Stimulated activated naive CD4-positive, alpha-beta T cell (primary cell): ENCODE measurements around the gene RAB40AL.
"Not testable (repeated sequence)": the region's sequence is repeated elsewhere in the genome, so short reads cannot be mapped to it uniquely, and the experiment has no call there.

Source experiments
- DNase-seq, 6 experiments: peaks; one replicate each; lab custom pipeline; 2025; lab: John Stamatoyannopoulos, UW

Gene RAB40AL

GRCh38 chrX:102936972-102937371, at the start of gene RAB40AL:
Gene RAB40AL, plus strand, starts transcription at chrX:102937272. Its CDS starts 47 bp downstream, at chrX:102937319.
- not testable (repeated sequence) for DNase-seq

- DNase-seq: no peak
Observed at GRCh38 chrX:102887687-102888086, 49.4 kb upstream of the RAB40AL start.

- DNase-seq: no peak
Observed at GRCh38 chrX:102892103-102892502, 45.0 kb upstream of the RAB40AL start.

- peak; percentile 29 to 75 (median 47) for DNase-seq
Observed at GRCh38 chrX:102899940-102900916, 36.8 kb upstream of the RAB40AL start.

GRCh38 chrX:102902355-102902754, 34.7 kb upstream of the RAB40AL start:
- DNase-seq: no peak

- DNase-seq: no peak
Observed at GRCh38 chrX:102930990-102931756, 5.9 kb upstream of the RAB40AL start.

- DNase-seq: peak in 4 of 6 experiments; percentile 1 to 22 (median 6)
Observed at GRCh38 chrX:102934624-102935023, 2.4 kb upstream of the RAB40AL start.

- DNase-seq: peak in 5 of 6 experiments; percentile 12 to 63 (median 30)
Observed at GRCh38 chrX:102950908-102951866, 14.1 kb downstream of the RAB40AL start.

- DNase-seq: no peak
Observed at GRCh38 chrX:102957751-102958150, 20.7 kb downstream of the RAB40AL start.

- DNase-seq: no peak
Observed at GRCh38 chrX:102958794-102959193, 21.7 kb downstream of the RAB40AL start.

- no peak for DNase-seq
Observed at GRCh38 chrX:102959471-102959870, 22.4 kb downstream of the RAB40AL start.

- DNase-seq: no peak
Observed at GRCh38 chrX:102963955-102964354, 26.9 kb downstream of the RAB40AL start.

GRCh38 chrX:102964940-102965339, 27.9 kb downstream of the RAB40AL start:
- no peak for DNase-seq

- no peak for DNase-seq
Observed at GRCh38 chrX:102966701-102967100, 29.6 kb downstream of the RAB40AL start.

- no peak for DNase-seq
Observed at GRCh38 chrX:102968216-102968615, 31.1 kb downstream of the RAB40AL start.

GRCh38 chrX:102971536-102971935, 34.5 kb downstream of the RAB40AL start:
- not testable (repeated sequence) for DNase-seq

- DNase-seq: no peak
Observed at GRCh38 chrX:102975016-102975415, 37.9 kb downstream of the RAB40AL start.

- no peak for DNase-seq
Observed at GRCh38 chrX:102976286-102976685, 39.2 kb downstream of the RAB40AL start.

- DNase-seq: no peak
Observed at GRCh38 chrX:102976793-102977495, 39.9 kb downstream of the RAB40AL start.

- no peak for DNase-seq
Observed at GRCh38 chrX:102978594-102978993, 41.5 kb downstream of the RAB40AL start.

GRCh38 chrX:102979536-102979935, 42.5 kb downstream of the RAB40AL start:
- no peak for DNase-seq
